SKM-1 (cell line): ENCODE data around the gene SFR1.
A peak's percentile ranks its signal among the peaks of the same experiment; 100 is the strongest.

ENCODE experiments used
- DNase-seq: peaks from one replicate; lab custom pipeline; 2025; ENCODE audit not compliant: unreplicated experiment; lab: John Stamatoyannopoulos, UW

The SFR1 gene, protein sequence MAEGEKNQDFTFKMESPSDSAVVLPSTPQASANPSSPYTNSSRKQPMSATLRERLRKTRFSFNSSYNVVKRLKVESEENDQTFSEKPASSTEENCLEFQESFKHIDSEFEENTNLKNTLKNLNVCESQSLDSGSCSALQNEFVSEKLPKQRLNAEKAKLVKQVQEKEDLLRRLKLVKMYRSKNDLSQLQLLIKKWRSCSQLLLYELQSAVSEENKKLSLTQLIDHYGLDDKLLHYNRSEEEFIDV

GRCh38 chr10:104121485-104122224 is at the start of gene SFR1:
Gene SFR1, plus strand, starts transcription at chr10:104122171. Its CDS starts 13 bp downstream, at chr10:104122184.
- DNase-seq, result peak; percentile 97

- DNase-seq, result no peak
Measured at GRCh38 chr10:104072786-104073185, 49.2 kb upstream of the SFR1 start.

GRCh38 chr10:104074505-104074904 is 47.5 kb upstream of the SFR1 start:
- no peak for DNase-seq

- DNase-seq, result no peak
Measured at GRCh38 chr10:104076743-104077160, 45.2 kb upstream of the SFR1 start.

- DNase-seq, result no peak
Measured at GRCh38 chr10:104077247-104077646, 44.7 kb upstream of the SFR1 start.

- DNase-seq, result no peak
Measured at GRCh38 chr10:104077663-104078151, 44.3 kb upstream of the SFR1 start.

DNA sequence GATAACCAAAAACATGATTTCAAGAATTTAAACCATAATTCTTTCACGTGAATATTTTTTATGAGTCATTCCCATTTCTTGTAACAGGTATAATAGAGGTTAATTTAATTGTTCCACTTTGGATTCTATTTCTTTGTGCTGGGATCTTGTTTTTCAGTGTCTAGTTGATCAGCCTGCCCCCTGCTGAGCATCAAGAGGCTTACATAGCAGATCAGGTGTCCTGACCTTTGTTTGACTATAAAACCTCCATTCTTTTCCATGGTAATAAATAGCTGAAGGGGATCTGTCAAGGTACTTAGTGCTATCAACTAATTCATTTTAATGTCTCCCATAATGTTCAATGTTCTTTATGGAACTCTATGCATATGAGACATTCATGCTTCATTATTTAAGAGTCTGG is 41.2 kb upstream of the SFR1 start:
- DNase-seq, result peak; percentile 9

DNA sequence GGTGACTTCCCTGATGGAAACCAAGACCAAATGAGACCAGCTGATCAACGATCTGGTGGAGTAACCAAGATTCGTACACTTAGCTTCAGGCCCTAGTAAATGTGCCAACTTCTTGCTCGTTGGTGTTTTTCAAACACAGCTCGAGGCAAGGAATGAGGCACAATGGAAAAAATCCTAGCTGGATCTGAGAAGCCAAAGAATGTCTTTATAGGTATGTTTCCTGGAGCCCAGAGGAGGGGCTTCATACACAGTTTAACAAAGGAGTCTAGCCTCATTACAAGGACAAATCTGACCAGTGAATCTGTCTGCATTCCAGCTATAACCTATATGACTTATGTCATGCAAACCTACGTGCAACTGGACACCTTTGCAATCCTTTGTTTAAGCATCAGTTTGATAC is 40.0 kb upstream of the SFR1 start:
- DNase-seq, result no peak

DNA sequence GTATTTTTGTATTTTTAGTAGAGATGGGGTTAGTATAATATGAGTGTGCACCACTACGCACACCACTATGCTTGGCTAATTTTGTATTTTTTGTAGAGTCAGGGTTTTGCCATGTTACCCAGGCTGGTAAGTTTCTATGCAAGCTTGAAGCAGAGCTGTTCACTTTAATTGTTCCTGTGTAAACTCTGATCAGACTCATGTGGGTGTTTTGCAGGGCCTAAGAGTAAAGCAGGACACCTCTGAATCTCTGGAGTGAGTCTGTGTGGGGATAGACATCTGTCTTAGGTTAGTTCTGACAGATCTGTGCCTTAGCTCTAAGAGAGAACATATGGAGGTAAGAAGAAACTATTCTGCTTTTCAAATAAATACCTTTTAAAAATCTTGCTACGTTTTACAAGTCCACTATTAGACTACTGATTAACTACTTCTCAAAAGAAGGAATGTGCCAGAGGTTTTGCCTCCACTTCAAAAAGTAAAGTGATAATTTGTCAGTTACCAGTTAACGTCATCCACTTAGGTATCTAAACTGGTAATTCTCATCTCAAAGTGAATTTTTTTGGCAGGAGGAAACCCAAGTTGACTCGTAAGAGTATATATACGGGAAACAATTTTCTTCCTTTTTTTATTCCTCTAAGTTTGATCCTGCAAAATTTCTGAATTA is 37.4 kb upstream of the SFR1 start:
- DNase-seq, result no peak

DNA sequence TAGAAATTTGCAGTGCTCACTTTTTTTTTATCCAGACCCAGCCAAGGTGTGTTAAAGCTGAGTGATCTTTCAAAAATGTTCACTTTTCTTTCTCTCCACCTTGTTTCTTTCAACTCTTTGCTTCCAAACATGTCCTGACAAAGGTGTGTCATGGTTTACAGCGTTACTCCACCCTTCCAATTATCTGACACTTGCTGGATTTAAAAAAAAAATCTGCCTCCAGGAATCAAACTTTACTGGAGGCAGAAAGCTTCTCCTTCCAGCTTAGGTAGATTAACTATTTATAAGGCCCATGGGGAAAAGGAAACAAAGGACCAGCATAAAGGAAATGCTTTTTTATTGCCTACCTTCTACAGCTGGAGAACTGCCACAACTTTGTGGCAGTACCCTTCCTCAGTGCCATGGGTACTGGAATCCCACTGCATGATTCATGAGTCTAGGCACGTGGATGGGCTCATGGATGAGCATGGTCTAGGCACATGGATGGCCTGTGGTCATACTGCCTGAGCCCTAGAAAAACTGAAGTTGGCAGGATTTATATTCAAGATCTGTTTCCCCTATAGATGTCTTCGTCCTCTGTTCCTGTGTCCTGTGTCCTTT is 36.1 kb upstream of the SFR1 start, which contains the start of gene COL17A1:
COL17A1 (minus strand) TSS at position 80 of the 600 bp plus-strand sequence. CDS start 5,207 bp downstream, outside the sequence.
- DNase-seq, result no peak

- no peak for DNase-seq
Measured at GRCh38 chr10:104088239-104088638, 33.7 kb upstream of the SFR1 start.

DNA sequence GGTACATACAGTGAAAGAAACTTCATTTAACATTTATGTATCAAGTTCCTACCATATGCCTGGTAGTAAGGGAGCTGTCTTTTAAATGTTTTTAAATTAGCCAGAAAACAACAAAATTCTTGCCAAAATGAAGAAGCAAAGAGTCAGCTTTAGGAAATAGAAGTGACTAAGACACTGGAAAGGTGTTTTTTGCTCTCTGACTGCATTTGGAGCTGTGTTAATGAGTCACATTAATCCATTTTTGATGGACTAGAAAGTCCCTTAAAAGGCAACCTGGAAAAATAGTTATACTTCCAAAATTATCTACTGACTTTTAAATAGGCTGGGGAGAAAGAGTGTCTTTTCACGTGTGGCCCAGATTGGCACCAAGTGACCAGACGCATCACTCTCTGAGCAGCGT is 32.4 kb upstream of the SFR1 start:
- no peak for DNase-seq

DNA sequence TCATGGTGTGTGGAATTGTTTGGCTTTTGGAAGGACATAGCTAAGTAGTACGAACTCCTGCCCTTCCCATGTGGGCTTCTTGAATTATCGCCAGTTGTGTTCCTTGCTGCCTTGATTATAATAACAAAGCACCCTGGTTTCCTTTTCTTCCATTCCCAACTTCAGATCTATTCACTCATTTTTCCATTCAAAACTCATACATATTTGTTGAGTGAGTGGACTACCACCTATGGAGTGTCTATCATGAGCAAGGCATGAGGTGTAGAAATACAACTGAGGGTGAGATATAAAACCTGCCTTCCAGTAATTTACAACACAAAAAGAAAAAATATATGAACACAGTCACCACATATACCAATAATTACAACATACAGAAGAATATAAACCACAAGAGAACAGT is 31.4 kb upstream of the SFR1 start:
- no peak for DNase-seq

- DNase-seq, result no peak
Measured at GRCh38 chr10:104092749-104093148, 29.2 kb upstream of the SFR1 start.

DNA sequence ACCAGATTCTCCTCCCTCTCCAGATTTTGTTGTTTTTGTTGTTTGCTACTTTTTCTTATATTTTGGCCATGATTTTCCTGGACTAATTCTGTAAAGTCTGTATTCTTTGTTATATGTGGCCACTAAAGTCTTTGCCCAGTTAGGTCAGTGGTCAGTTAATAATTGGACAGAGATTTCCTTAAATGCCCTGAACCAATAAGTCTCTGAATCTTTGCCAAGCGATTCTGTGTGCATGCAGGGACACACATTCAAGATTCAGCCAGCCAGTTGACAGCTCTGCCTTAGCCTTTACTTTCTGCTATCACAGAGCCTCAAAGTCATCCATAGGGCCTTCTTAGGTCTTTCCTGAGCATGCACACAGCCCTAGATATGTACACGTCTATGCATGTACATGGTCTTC is 25.3 kb upstream of the SFR1 start:
- no peak for DNase-seq

DNA sequence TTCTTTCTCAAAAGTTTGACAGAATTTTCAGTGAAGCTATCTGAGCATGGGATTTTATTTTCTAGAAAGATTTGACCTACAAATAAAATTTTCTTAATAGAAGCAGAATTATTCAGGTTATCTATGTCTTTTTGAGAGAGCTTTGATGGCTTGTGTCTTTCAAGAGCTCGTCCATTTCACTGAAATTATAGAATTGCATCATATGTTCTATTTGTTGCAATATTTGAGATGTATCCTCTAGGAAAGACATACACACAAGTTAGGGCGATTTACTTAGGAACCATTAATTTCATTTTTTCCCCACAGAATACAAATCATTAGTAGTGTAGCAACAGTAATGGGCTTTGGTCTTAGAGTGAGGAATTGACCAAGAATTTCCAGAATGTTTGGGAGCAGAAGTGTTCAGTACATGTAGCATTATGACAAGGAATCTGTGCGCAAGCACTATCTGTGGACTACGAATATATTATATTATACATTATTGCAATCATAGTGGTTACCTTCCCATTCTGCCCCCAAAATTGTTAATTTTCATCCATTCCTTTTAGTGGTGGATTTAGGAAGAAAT is 23.5 kb upstream of the SFR1 start:
- no peak for DNase-seq

- DNase-seq, result no peak
Measured at GRCh38 chr10:104099269-104099668, 22.7 kb upstream of the SFR1 start.

- no peak for DNase-seq
Measured at GRCh38 chr10:104099941-104100340, 22.0 kb upstream of the SFR1 start.

DNA sequence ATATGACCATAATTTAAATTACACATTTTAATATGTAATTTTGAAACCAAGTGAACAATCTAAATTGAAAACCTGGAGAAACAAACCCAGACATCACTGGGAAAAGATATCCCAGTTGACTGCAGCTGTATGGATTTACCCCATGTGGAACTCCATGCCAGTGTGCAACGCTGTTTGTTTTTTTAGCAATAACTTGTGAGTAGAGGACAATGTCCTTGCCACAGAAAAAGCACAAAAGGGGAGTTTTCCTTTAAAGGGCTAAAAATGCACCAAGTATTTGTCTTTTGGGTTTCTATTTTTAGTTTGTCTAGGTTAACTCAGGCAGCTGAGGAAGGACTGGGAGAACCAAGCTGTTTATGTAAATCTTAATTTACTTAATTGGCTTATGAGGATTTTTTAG is 21.2 kb upstream of the SFR1 start:
- no peak for DNase-seq

DNA sequence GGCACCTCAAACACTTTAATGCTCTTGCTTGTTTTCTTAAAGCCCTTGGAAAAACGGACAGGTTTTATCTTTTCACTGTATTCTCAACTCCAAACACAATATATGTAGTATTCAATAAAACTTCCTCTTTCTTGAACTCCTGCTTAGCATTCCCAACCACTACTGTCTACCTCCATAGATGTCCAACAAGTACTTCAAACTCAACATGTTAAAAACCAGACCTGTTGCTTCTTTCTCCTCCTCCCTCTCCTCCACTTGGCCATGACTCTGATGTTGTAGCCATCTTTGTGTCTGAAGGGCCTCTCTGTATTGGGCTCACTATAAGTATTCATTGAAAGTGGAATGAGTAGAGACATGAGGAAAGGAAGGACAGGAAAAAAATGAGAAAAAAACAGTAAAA is 20.1 kb upstream of the SFR1 start:
- DNase-seq, result no peak

- DNase-seq, result no peak
Measured at GRCh38 chr10:104103956-104104355, 18.0 kb upstream of the SFR1 start.
